ENCODE results near the gene FAM161B.
A peak's percentile ranks its signal among the peaks of the same experiment; 100 is the strongest.
"Not testable (repeated sequence)": the region's sequence is repeated elsewhere in the genome, so short reads cannot be mapped to it uniquely, and the experiment has no call there.

The FAM161B gene

DNA sequence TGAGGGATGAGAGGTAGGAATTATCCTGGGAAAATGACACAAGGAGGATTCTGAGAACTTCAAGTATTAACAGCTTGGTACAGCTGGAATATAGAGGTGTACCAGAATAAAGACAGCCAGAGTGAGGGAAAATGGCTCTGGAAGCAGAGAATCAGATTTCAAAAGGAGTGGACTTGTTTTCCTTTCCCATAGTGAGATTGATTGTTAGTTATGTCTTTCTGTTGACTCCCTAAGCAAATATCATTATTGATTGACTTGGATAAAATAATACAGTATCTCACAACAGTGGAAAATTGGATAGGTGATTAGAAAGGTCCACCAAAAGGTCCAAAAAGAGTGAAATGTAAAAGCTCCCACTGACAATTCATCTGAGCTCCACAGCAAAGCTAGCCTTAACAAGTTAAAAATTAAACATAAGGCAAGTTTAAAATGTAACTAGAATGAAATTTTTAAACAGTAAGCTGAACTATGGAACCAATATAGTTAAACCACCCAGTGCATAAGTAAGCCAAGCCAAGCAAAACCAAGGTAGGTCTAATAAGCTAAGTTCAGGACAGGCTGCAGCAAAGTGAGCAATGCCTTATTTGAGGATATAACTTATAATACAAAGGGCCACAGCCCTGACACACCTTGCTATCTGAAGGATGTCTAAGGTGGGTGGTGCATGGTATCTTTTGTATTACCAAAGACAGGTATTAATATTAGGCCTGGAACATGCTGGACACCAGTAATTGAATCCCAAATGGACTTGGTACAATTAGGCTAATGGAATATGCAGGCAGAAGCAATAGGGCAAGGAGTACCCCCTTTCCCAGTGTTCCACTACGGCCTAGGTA is 47.4 kb upstream of the FAM161B start:
- Histone ChIP-seq H2BK15ac (ENCODE audit: low read depth, poor library complexity, severe bottlenecking) (no peak overlapping the region), H3K27me3 (ENCODE audit: control insufficient read depth in 1 of 2, insufficient read depth in 1 of 2, low read length in 2 of 2) (no peaks in the 10 kb centered on the region), H2AFZ (ENCODE audit: low read depth, low read length) (no peak overlapping the region)

DNA sequence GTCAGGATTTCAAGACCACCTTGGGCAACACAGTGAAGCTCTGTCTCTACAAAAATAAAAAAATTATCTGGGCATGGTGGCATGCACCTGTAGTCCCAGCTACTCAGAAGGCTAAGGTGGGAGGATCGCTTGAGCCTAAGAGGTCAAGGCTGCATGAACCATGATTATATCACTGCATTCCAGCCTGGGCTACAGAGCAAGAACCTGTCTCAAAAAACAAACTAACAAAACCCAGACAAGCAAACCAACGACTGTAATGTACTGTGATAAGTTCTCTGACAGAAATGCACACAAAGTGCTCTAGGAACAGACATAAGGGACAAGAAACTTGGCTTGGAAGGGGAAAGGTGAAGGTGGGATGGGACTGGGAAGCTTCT is 46.8 kb upstream of the FAM161B start:
- H2AK5ac ChIP-seq (ENCODE audit: low read length, severe bottlenecking): peak overlapping the region; percentile 68
- no peak overlapping the region for H3K4me2 ChIP-seq (ENCODE audit: low read length, poor library complexity, severe bottlenecking)
- no peak overlapping the region for H3K18ac ChIP-seq (ENCODE audit: low read depth in 1 of 2, low read length in 2 of 2)
- peaks cover 4% of the 10 kb centered on the region for H3K79me1 ChIP-seq (replicated peaks; ENCODE audit: low read length, poor library complexity, severe bottlenecking)
- H2BK5ac ChIP-seq (ENCODE audit: low read depth, low read length, poor library complexity, severe bottlenecking): peak overlapping the region; percentile 46
- no peak overlapping the region for H3K4me3 ChIP-seq (ENCODE audit: insufficient read depth in 1 of 2, low read depth in 1 of 2, low read length in 2 of 2)
- H2BK15ac ChIP-seq (ENCODE audit: low read depth, poor library complexity, severe bottlenecking): no peak overlapping the region
- H3K4me1 ChIP-seq (ENCODE audit: control insufficient read depth, insufficient read depth, low read depth, low read length): peaks cover 6% of the 10 kb centered on the region
- no peak overlapping the region for H2BK12ac ChIP-seq (ENCODE audit: low read length in 2 of 2)
- no peak overlapping the region for H3K4ac ChIP-seq (ENCODE audit: low read depth in 1 of 2, low read length in 2 of 2)
- H2BK120ac ChIP-seq (ENCODE audit: low read depth, low read length): no peak overlapping the region
- H4K8ac ChIP-seq (ENCODE audit: low read length): no peak overlapping the region
- 88% methylated on average over 2 of the region's 2 CpGs for WGBS
- peaks cover 6 to 22% of the 10 kb centered on the region in 2 experiments for H3K36me3 ChIP-seq (ENCODE audit: control insufficient read depth in 1 of 2, insufficient read depth in 2 of 2, low read depth in 1 of 2, low read length in 2 of 2)
- peak overlapping the region; percentile 93 for H3K27ac ChIP-seq (ENCODE audit: low read length, poor library complexity, severe bottlenecking)
- DNase-seq: no peak
- H3K14ac ChIP-seq (ENCODE audit: low read length in 2 of 2): no peak overlapping the region
- no peak overlapping the region for H3K23ac ChIP-seq (ENCODE audit: low read length in 2 of 2)
- H2AFZ ChIP-seq (ENCODE audit: low read depth, low read length): no peak overlapping the region
- H4K91ac ChIP-seq (ENCODE audit: low read length): no peak overlapping the region
- no peaks in the 10 kb centered on the region for H3K9me3 ChIP-seq (ENCODE audit: control insufficient read depth, low read length)
- no peak overlapping the region for H3K9ac ChIP-seq (ENCODE audit: low read length)
- no peaks in the 10 kb centered on the region for H3K27me3 ChIP-seq (ENCODE audit: control insufficient read depth in 1 of 2, insufficient read depth in 1 of 2, low read length in 2 of 2)

More for the DNA sequence above, 47.4 kb upstream of the FAM161B start:
- Histone ChIP-seq H3K9ac (ENCODE audit: low read length) (no peak overlapping the region), H3K14ac (ENCODE audit: low read length in 2 of 2) (no peak overlapping the region), H3K9me3 (ENCODE audit: control insufficient read depth, low read length) (no peaks in the 10 kb centered on the region), H2AK5ac (ENCODE audit: low read length, severe bottlenecking) (peak overlapping the region; percentile 5), H2BK120ac (ENCODE audit: low read depth, low read length) (no peak overlapping the region), H3K18ac (ENCODE audit: low read depth in 1 of 2, low read length in 2 of 2) (no peak overlapping the region), H3K4me3 (ENCODE audit: insufficient read depth in 1 of 2, low read depth in 1 of 2, low read length in 2 of 2) (no peak overlapping the region), H3K4me1 (ENCODE audit: control insufficient read depth, insufficient read depth, low read depth, low read length) (peaks cover 6% of the 10 kb centered on the region), H3K23ac (ENCODE audit: low read length in 2 of 2) (no peak overlapping the region), H3K27ac (ENCODE audit: low read length, poor library complexity, severe bottlenecking) (peak overlapping the region; percentile 93), H2BK12ac (ENCODE audit: low read length in 2 of 2) (no peak overlapping the region), H4K8ac (ENCODE audit: low read length) (no peak overlapping the region), H3K79me1 (replicated peaks; ENCODE audit: low read length, poor library complexity, severe bottlenecking) (peaks cover 4% of the 10 kb centered on the region), H3K4ac (ENCODE audit: low read depth in 1 of 2, low read length in 2 of 2) (no peak overlapping the region), H2BK5ac (ENCODE audit: low read depth, low read length, poor library complexity, severe bottlenecking) (peak overlapping the region; percentile 46), H4K91ac (ENCODE audit: low read length) (no peak overlapping the region), H3K36me3 (ENCODE audit: control insufficient read depth in 1 of 2, insufficient read depth in 2 of 2, low read depth in 1 of 2, low read length in 2 of 2) (peaks cover 6 to 22% of the 10 kb centered on the region in 2 experiments), H3K4me2 (ENCODE audit: low read length, poor library complexity, severe bottlenecking) (no peak overlapping the region)
- 100% methylated on average over 1 of the region's 1 CpG for WGBS
- DNase-seq: no peak

DNA sequence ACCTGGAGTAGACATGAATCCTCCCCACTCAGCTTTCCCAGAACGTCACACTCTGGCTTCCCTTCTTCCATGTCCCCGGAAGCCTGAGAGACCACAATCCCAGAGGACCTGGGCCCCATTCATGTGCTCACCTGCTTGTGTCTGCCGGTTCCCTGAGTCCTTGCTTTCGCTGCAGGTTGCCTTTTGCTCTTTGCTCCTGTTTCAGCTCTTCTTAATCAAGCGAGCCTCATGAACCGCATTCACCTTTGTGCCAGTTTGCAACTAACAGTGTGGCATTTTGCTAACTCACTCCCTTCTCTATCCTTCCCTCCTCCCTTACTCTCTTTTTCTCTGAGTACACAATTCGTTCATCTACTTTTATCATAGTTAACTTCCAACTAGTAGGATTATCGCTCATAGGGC is 46.1 kb upstream of the FAM161B start:
- WGBS: 96% methylated on average over 8 of the region's 8 CpGs

GRCh38 chr14:73994926-73995325 is 45.0 kb upstream of the FAM161B start:
- H2BK12ac ChIP-seq (ENCODE audit: low read length in 2 of 2); H2BK120ac ChIP-seq (ENCODE audit: low read depth, low read length); H3K23ac ChIP-seq (ENCODE audit: low read length in 2 of 2); H4K8ac ChIP-seq (ENCODE audit: low read length); H3K4me1 ChIP-seq (ENCODE audit: control insufficient read depth, insufficient read depth, low read depth, low read length); H3K14ac ChIP-seq (ENCODE audit: low read length in 2 of 2); H2BK5ac ChIP-seq (ENCODE audit: low read depth, low read length, poor library complexity, severe bottlenecking); H3K4me3 ChIP-seq (ENCODE audit: insufficient read depth in 1 of 2, low read depth in 1 of 2, low read length in 2 of 2); H3K4me2 ChIP-seq (ENCODE audit: low read length, poor library complexity, severe bottlenecking); H4K91ac ChIP-seq (ENCODE audit: low read length); H3K9ac ChIP-seq (ENCODE audit: low read length); H3K9me3 ChIP-seq (ENCODE audit: control insufficient read depth, low read length); H3K27ac ChIP-seq (ENCODE audit: low read length, poor library complexity, severe bottlenecking); DNase-seq; H2AFZ ChIP-seq (ENCODE audit: low read depth, low read length); H3K4ac ChIP-seq (ENCODE audit: low read depth in 1 of 2, low read length in 2 of 2); H2AK5ac ChIP-seq (ENCODE audit: low read length, severe bottlenecking); H2BK15ac ChIP-seq (ENCODE audit: low read depth, poor library complexity, severe bottlenecking); H3K79me1 ChIP-seq (replicated peaks; ENCODE audit: low read length, poor library complexity, severe bottlenecking); H3K18ac ChIP-seq (ENCODE audit: low read depth in 1 of 2, low read length in 2 of 2); H3K27me3 ChIP-seq (ENCODE audit: control insufficient read depth in 1 of 2, insufficient read depth in 1 of 2, low read length in 2 of 2): not testable (repeated sequence)
- peaks cover 4 to 22% of the 10 kb centered on the region in 2 experiments for H3K36me3 ChIP-seq (ENCODE audit: control insufficient read depth in 1 of 2, insufficient read depth in 2 of 2, low read depth in 1 of 2, low read length in 2 of 2)
- 95% methylated on average over 7 of the region's 7 CpGs for WGBS

More for the DNA sequence above, 46.1 kb upstream of the FAM161B start:
- no peaks in the 10 kb centered on the region for H3K9me3 ChIP-seq (ENCODE audit: control insufficient read depth, low read length)
- H3K9ac ChIP-seq (ENCODE audit: low read length): no peak overlapping the region
- no peak overlapping the region for H4K91ac ChIP-seq (ENCODE audit: low read length)
- no peak overlapping the region for H3K27ac ChIP-seq (ENCODE audit: low read length, poor library complexity, severe bottlenecking)
- H3K36me3 ChIP-seq (ENCODE audit: control insufficient read depth in 1 of 2, insufficient read depth in 2 of 2, low read depth in 1 of 2, low read length in 2 of 2): peaks cover 6 to 22% of the 10 kb centered on the region in 2 experiments
- no peak overlapping the region for H3K4me3 ChIP-seq (ENCODE audit: insufficient read depth in 1 of 2, low read depth in 1 of 2, low read length in 2 of 2)
- no peak overlapping the region for H2BK5ac ChIP-seq (ENCODE audit: low read depth, low read length, poor library complexity, severe bottlenecking)
- peaks cover 9% of the 10 kb centered on the region for H3K4me1 ChIP-seq (ENCODE audit: control insufficient read depth, insufficient read depth, low read depth, low read length)
- no peak overlapping the region for H2BK120ac ChIP-seq (ENCODE audit: low read depth, low read length)
- H3K23ac ChIP-seq (ENCODE audit: low read length in 2 of 2): no peak overlapping the region
- no peak for DNase-seq
- peak overlapping the region; percentile 94 for H2AK5ac ChIP-seq (ENCODE audit: low read length, severe bottlenecking)
- no peak overlapping the region for H3K14ac ChIP-seq (ENCODE audit: low read length in 2 of 2)
- no peak overlapping the region for H2AFZ ChIP-seq (ENCODE audit: low read depth, low read length)
- H2BK15ac ChIP-seq (ENCODE audit: low read depth, poor library complexity, severe bottlenecking): no peak overlapping the region
- H2BK12ac ChIP-seq (ENCODE audit: low read length in 2 of 2): no peak overlapping the region
- H3K18ac ChIP-seq (ENCODE audit: low read depth in 1 of 2, low read length in 2 of 2): no peak overlapping the region
- H4K8ac ChIP-seq (ENCODE audit: low read length): peak overlapping the region; percentile 12
- H3K4ac ChIP-seq (ENCODE audit: low read depth in 1 of 2, low read length in 2 of 2): no peak overlapping the region
- no peak overlapping the region for H3K4me2 ChIP-seq (ENCODE audit: low read length, poor library complexity, severe bottlenecking)
- no peaks in the 10 kb centered on the region for H3K27me3 ChIP-seq (ENCODE audit: control insufficient read depth in 1 of 2, insufficient read depth in 1 of 2, low read length in 2 of 2)
- H3K79me1 ChIP-seq (replicated peaks; ENCODE audit: low read length, poor library complexity, severe bottlenecking): peaks cover 4% of the 10 kb centered on the region
